HEK293 (cell line): Measurements from ENCODE around the gene TRPM2.

Source experiments
- CTCF ChIA-PET: fragments of 350-600 bp; formaldehyde crosslinking; extraction: SDS; loops from one replicate; lab custom pipeline; 2021; ENCODE audit warnings: antibody characterized with exemption; lab: Yijun Ruan, JAX
- POLR2A ChIA-PET: fragments of 300-600 bp; formaldehyde crosslinking; extraction: SDS; loops from one replicate; lab custom pipeline; 2020; ENCODE audit warnings: antibody characterized with exemption, inconsistent platforms; lab: Yijun Ruan, JAX
- H3K27ac ChIP-seq: fragments of 200-500 bp; sonication (Bioruptor generic); 2 replicates; pipeline ENCODE4 v1.5.1; 2014; ENCODE audit warnings: low read depth, low read length, control low read depth, inconsistent platforms; ENCODE audit errors: extremely low read depth
- H3K36me3 ChIP-seq, 2 experiments: fragments of 200-500 bp in 1 of 2; sonication (Bioruptor generic) in 1 of 2; 1 replicate in 1 of 2; 2 replicates in 1 of 2; pipeline ENCODE4 v1.5.1; 2014 to 2017; ENCODE audit warnings: inconsistent platforms in 2 of 2, low read length in 2 of 2; ENCODE audit not compliant: control insufficient read depth in 2 of 2, insufficient read depth in 1 of 2
- H3K4me1 ChIP-seq: fragments of 200-500 bp; sonication (Bioruptor generic); 2 replicates; pipeline ENCODE4 v1.5.1; 2014; ENCODE audit warnings: mild to moderate bottlenecking, low read length, inconsistent platforms; ENCODE audit not compliant: control insufficient read depth, insufficient read depth
- H3K4me3 ChIP-seq: 2 replicates; pipeline ENCODE4 v1.5.1; 2011; ENCODE audit warnings: low read depth, mild to moderate bottlenecking, control low read depth, low read length, moderate library complexity
- H3K9me3 ChIP-seq: fragments of 200-500 bp; sonication (Bioruptor generic); 2 replicates; pipeline ENCODE4 v1.5.1; 2014; ENCODE audit warnings: low read depth, low read length, inconsistent platforms; ENCODE audit not compliant: control insufficient read depth, insufficient read depth
- GFI1B ChIP-seq: fragments of 450-650 bp; formaldehyde crosslinking; IDR thresholded peaks from 2 replicates; pipeline ENCODE4 v1.5.1; 2016; ENCODE audit warnings: missing biosample characterization, missing genetic modification characterization
- GLI4 ChIP-seq: fragments of 450-650 bp; formaldehyde crosslinking; IDR thresholded peaks from 2 replicates; pipeline ENCODE4 v1.5.1; 2016; ENCODE audit warnings: missing biosample characterization, missing genetic modification characterization
- MYNN ChIP-seq: fragments of 450-650 bp; formaldehyde crosslinking; IDR thresholded peaks from 2 replicates; pipeline ENCODE4 v1.5.1; 2016; ENCODE audit warnings: missing biosample characterization, missing genetic modification characterization, borderline replicate concordance
- REPIN1 ChIP-seq: fragments of 450-650 bp; formaldehyde crosslinking; IDR thresholded peaks from 2 replicates; pipeline ENCODE4 v1.5.1; 2017; ENCODE audit warnings: missing biosample characterization, missing genetic modification characterization, low read depth
- SCRT1 ChIP-seq: fragments of 450-650 bp; formaldehyde crosslinking; IDR thresholded peaks from 2 replicates; pipeline ENCODE4 v1.5.1; 2016; ENCODE audit warnings: missing biosample characterization, missing genetic modification characterization, borderline replicate concordance
- SP7 ChIP-seq: fragments of 450-650 bp; formaldehyde crosslinking; IDR thresholded peaks from 2 replicates; pipeline ENCODE4 v1.5.1; 2016; ENCODE audit warnings: missing biosample characterization, missing genetic modification characterization
- WT1 ChIP-seq: fragments of 450-650 bp; formaldehyde crosslinking; IDR thresholded peaks from 2 replicates; pipeline ENCODE4 v1.5.1; 2016; ENCODE audit warnings: missing biosample characterization, missing genetic modification characterization
- YY2 ChIP-seq: fragments of 450-650 bp; formaldehyde crosslinking; IDR thresholded peaks from 2 replicates; pipeline ENCODE4 v1.5.1; 2016; ENCODE audit warnings: missing biosample characterization, missing genetic modification characterization
- ZBTB26 ChIP-seq: fragments of 450-650 bp; formaldehyde crosslinking; optimal IDR thresholded peaks from 2 replicates; pipeline ENCODE3; 2016; ENCODE audit warnings: missing biosample characterization, mild to moderate bottlenecking, missing genetic modification characterization
- ZBTB8A ChIP-seq: fragments of 450-650 bp; formaldehyde crosslinking; IDR thresholded peaks from 2 replicates; pipeline ENCODE4 v1.5.1; 2016; ENCODE audit warnings: missing biosample characterization, missing genetic modification characterization
- ZNF146 ChIP-seq: fragments of 450-650 bp; formaldehyde crosslinking; IDR thresholded peaks from 2 replicates; pipeline ENCODE4 v1.5.1; 2016; ENCODE audit warnings: missing biosample characterization, missing genetic modification characterization
- ZNF175 ChIP-seq: fragments of 450-650 bp; formaldehyde crosslinking; IDR thresholded peaks from 2 replicates; pipeline ENCODE4 v1.5.1; 2016; ENCODE audit warnings: missing biosample characterization, missing genetic modification characterization
- ZNF184 ChIP-seq: fragments of 450-650 bp; IDR thresholded peaks from 2 replicates; pipeline ENCODE4 v1.5.1; 2018; ENCODE audit warnings: missing biosample characterization, mild to moderate bottlenecking, missing genetic modification characterization
- ZNF324 ChIP-seq: fragments of 450-650 bp; formaldehyde crosslinking; IDR thresholded peaks from 2 replicates; pipeline ENCODE4 v1.5.1; 2016; ENCODE audit warnings: missing biosample characterization, missing genetic modification characterization
- ZNF341 ChIP-seq: fragments of 450-650 bp; formaldehyde crosslinking; IDR thresholded peaks from 2 replicates; pipeline ENCODE4; 2016; ENCODE audit warnings: low read depth, missing biosample characterization, missing genetic modification characterization
- ZNF354C ChIP-seq: fragments of 450-650 bp; formaldehyde crosslinking; IDR thresholded peaks from 2 replicates; pipeline ENCODE4 v1.5.1; 2016; ENCODE audit warnings: missing biosample characterization, missing genetic modification characterization, low read depth, borderline replicate concordance
- ZNF544 ChIP-seq: fragments of 450-650 bp; formaldehyde crosslinking; IDR thresholded peaks from 2 replicates; pipeline ENCODE4 v1.5.0; 2017; ENCODE audit warnings: missing biosample characterization, missing genetic modification characterization
- ZNF555 ChIP-seq: fragments of 450-650 bp; formaldehyde crosslinking; conservative IDR thresholded peaks from 2 replicates; pipeline ENCODE4 v1.5.1; 2017; ENCODE audit warnings: missing biosample characterization, mild to moderate bottlenecking, missing genetic modification characterization, inconsistent platforms
- ZNF623 ChIP-seq: fragments of 450-650 bp; formaldehyde crosslinking; IDR thresholded peaks from 2 replicates; pipeline ENCODE4 v1.5.1; 2016; ENCODE audit warnings: missing biosample characterization, missing genetic modification characterization
- ZNF624 ChIP-seq: fragments of 450-650 bp; formaldehyde crosslinking; IDR thresholded peaks from 2 replicates; pipeline ENCODE4 v1.5.1; 2017; ENCODE audit warnings: missing biosample characterization, missing genetic modification characterization
- ZNF677 ChIP-seq: fragments of 450-650 bp; IDR thresholded peaks from 2 replicates; pipeline ENCODE4 v1.5.0; 2018; ENCODE audit warnings: missing biosample characterization, mild to moderate bottlenecking, missing genetic modification characterization, moderate library complexity
- ZNF76 ChIP-seq: fragments of 450-650 bp; formaldehyde crosslinking; IDR thresholded peaks from 2 replicates; pipeline ENCODE4; 2016; ENCODE audit warnings: low read depth, missing biosample characterization, missing genetic modification characterization, borderline replicate concordance

The TRPM2 gene

GRCh38 chr21:44374601-44375280 lies 21.3 kb downstream of the TRPM2 start:
- ChIA-PET CTCF (no interaction called here), POLR2A (no interaction called here)
- no peak overlapping the region for H3K27ac ChIP-seq
- no peaks in the 10 kb centered on the region for H3K9me3 ChIP-seq
- H3K36me3 ChIP-seq, result no peaks in the 10 kb centered on the region
- no peak overlapping the region for H3K4me3 ChIP-seq
- TF ChIP-seq ZNF354C (tag by site-specific recombination) (no peak), GLI4 (no peak), WT1 (tag by site-specific recombination) (no peak), ZNF341 (tag by site-specific recombination) (no peak), ZNF623 (tag by site-specific recombination) (no peak), GFI1B (tag by site-specific recombination) (no peak), ZNF677 (tag by site-specific recombination) (no peak), ZNF624 (tag by site-specific recombination) (no peak), YY2 (tag by site-specific recombination) (no peak), ZNF324 (tag by site-specific recombination) (no peak), ZNF555 (tag by site-specific recombination) (no peak), ZNF544 (no peak), ZNF76 (tag by site-specific recombination) (no peak), SP7 (no peak), ZBTB8A (no peak)
- TF ChIP-seq, all 188 proteins: peak for 0
- no peaks in the 10 kb centered on the region for H3K4me1 ChIP-seq

DNA sequence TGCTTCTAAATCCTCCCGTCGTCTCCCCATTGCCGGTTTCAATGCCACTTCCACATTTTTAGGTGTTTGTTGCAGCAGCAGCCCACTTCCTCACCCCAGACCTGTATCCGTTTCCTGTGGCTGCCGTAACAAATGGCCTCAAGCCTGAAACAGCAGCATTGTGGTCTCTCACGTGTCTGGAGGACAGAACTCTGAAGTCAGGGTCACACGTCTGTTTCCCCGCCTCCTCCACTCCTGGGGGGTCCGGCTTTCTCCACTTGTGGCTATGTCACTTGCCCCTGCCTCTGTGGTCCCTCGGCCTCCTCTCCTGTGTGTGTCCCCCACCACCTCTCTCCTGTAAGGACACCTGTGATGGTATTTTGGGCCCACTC lies 21.8 kb downstream of the TRPM2 start:
- TF ChIP-seq ZNF184 (tag by site-specific recombination), result no peak
- TF ChIP-seq SCRT1 (tag by site-specific recombination), result no peak
- no peak for TF ChIP-seq MYNN (tag by site-specific recombination)
- no peak for TF ChIP-seq ZBTB26 (tag by site-specific recombination)
- no peak overlapping the region for H3K4me3 ChIP-seq
- H3K27ac ChIP-seq, result no peak overlapping the region
- CTCF ChIA-PET, result interaction anchor here (0.6 kb wide), 1 partner anchor 135 kb away, joined by 3 read pairs; no protein-coding TSS in a partner anchor
- POLR2A ChIA-PET, result no interaction called here
- H3K36me3 ChIP-seq, result no peaks in the 10 kb centered on the region
- H3K4me1 ChIP-seq, result no peaks in the 10 kb centered on the region
- no peaks in the 10 kb centered on the region for H3K9me3 ChIP-seq

GRCh38 chr21:44375761-44376241 lies 22.4 kb downstream of the TRPM2 start:
- no peak overlapping the region for H3K27ac ChIP-seq
- ChIA-PET POLR2A (no interaction called here), CTCF (interaction anchor here (0.6 kb wide), 1 partner anchor 134 kb away, joined by 3 read pairs; no protein-coding TSS in a partner anchor)
- no peaks in the 10 kb centered on the region for H3K36me3 ChIP-seq
- no peak for TF ChIP-seq REPIN1 (tag by site-specific recombination)
- TF ChIP-seq ZNF146 (tag by site-specific recombination), result no peak
- TF ChIP-seq ZNF175 (tag by site-specific recombination), result no peak
- H3K9me3 ChIP-seq, result no peaks in the 10 kb centered on the region
- no peak overlapping the region for H3K4me3 ChIP-seq
- no peaks in the 10 kb centered on the region for H3K4me1 ChIP-seq
